Caco-2 (cell line): ENCODE measurements around the gene CLEC5A. TPM values are rescaled to one million over a fixed set of nuclear protein-coding genes. Genes with fewer than 3 reads are reported as not detected.

ENCODE experiments used
- BruUV-seq: library from RNA; stranded (reverse); fragments of 400-500 nt; replicated peaks from 2 replicates; lab custom pipeline; 2021; lab: Mats Ljungman, UMichigan
- CTCF ChIA-PET: fragments of 300-600 bp; sonication (Branson Sonifier 250); formaldehyde crosslinking; loops from one replicate; lab custom pipeline; 2022; ENCODE audit warnings: antibody characterized with exemption; lab: Charles Lee
- POLR2A ChIA-PET: fragments of 300-600 bp; sonication (Branson Sonifier 250); formaldehyde crosslinking; loops from one replicate; lab custom pipeline; 2022; ENCODE audit warnings: antibody characterized with exemption; lab: Charles Lee
- DNase-seq, 2 experiments: peaks; one replicate each; pipeline versions ENCODE4 v3.0.0 to v3.0.0-alpha.2; 2020 to 2022
- H3K27me3 ChIP-seq: replicated peaks from 2 replicates; pipeline ENCODE4 v1.6.0; 2011; ENCODE audit warnings: low read length; ENCODE audit not compliant: control insufficient read depth, insufficient read depth
- H3K36me3 ChIP-seq: 2 replicates; pipeline ENCODE4 v1.5.1; 2011; ENCODE audit warnings: low read length; ENCODE audit not compliant: control insufficient read depth, insufficient read depth
- H3K4me1 ChIP-seq: fragments of 250-450 bp; sonication (Bioruptor Pico); 2 replicates; pipeline ENCODE4 v1.5.1; 2020; ENCODE audit warnings: mild to moderate bottlenecking
- H3K4me3 ChIP-seq: 2 replicates; pipeline ENCODE4 v1.5.1; 2011; ENCODE audit warnings: low read depth, mild to moderate bottlenecking, control low read depth, low read length
- H3K9me3 ChIP-seq: fragments of 250-450 bp; sonication (Bioruptor Pico); 2 replicates; pipeline ENCODE4 v1.5.1; 2020; ENCODE audit warnings: mild to moderate bottlenecking, moderate library complexity
- H3K27ac Mint-ChIP-seq: one replicate; pipeline ENCODE4 v1.8.0; 2022; ENCODE audit warnings: mixed read lengths; ENCODE audit not compliant: unreplicated experiment
- H3K27me3 Mint-ChIP-seq: one replicate; pipeline ENCODE4 v1.8.0; 2022; ENCODE audit warnings: mixed read lengths; ENCODE audit not compliant: insufficient read depth, unreplicated experiment
- H3K36me3 Mint-ChIP-seq: one replicate; pipeline ENCODE4 v1.8.0; 2022; ENCODE audit warnings: mild to moderate bottlenecking, mixed read lengths; ENCODE audit not compliant: insufficient read depth, unreplicated experiment
- H3K4me1 Mint-ChIP-seq: one replicate; pipeline ENCODE4 v1.8.0; 2022; ENCODE audit warnings: low read depth, mixed read lengths; ENCODE audit not compliant: unreplicated experiment
- H3K4me3 Mint-ChIP-seq: one replicate; pipeline ENCODE4 v1.8.0; 2022; ENCODE audit warnings: mild to moderate bottlenecking, moderate library complexity, mixed read lengths; ENCODE audit not compliant: unreplicated experiment
- H3K9me3 Mint-ChIP-seq: one replicate; pipeline ENCODE4 v1.8.0; 2022; ENCODE audit warnings: mixed read lengths; ENCODE audit not compliant: unreplicated experiment
- CTCF ChIP-seq, 2 experiments: fragments of 200-600 bp in 1 of 2; IDR thresholded peaks; 1 replicate in 1 of 2; 2 replicates in 1 of 2; pipeline versions ENCODE4 v1.5.1 to v1.8.0; 2011 to 2022; ENCODE audit warnings: antibody characterized with exemption in 1 of 2, control low read depth in 1 of 2, inconsistent platforms in 1 of 2, low read depth in 1 of 2, low read length in 1 of 2, mild to moderate bottlenecking in 1 of 2, moderate library complexity in 1 of 2; ENCODE audit not compliant: insufficient read depth in 1 of 2, severe bottlenecking in 1 of 2, unreplicated experiment in 1 of 2
- intact Hi-C: fragments of 100-400 bp; cut with micrococcal nuclease; formaldehyde crosslinking; loops from one replicate; pipeline ENCODE4 v1.10.0; 2022; ENCODE audit not compliant: unreplicated experiment
- total RNA-seq: library from RNA; stranded (reverse); gene quantifications from 2 replicates; pipeline ENCODE4 v1.2.3, GENCODE V29; 2022

The CLEC5A gene
- total RNA-seq, 1 experiment from 2014 or later = not detected

DNA sequence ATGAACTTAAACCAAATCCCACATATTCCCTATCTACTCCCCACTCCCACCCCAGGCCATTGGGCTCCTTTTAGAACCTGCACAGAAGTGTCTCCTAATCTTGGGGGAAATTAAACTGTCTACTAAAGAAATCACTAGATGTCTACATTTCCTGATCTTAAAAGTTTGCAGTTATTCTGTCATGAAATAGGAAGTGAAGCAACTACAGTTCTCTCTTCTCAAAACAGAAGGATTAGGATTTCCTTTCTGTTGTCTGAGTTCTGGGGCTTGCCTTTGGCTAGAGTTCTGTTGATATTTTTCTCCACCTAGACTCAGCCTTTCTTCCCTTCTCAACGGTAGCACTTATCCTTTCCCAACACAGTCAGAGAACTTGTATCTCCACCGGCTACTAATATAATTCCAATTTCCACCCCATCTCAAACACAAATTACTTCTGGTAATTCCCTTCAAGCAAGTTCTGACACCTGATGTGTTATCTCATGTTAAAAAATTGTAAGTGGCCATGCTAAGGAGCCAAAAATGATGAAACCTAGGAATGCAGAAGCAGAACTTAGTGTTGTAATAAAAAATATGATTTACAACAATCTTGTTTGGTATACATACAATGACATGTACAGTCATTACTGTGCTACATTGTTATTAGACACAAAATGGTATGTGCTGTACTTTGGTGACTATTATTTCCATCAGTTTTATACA lies 18.5 kb downstream of the CLEC5A start:
- no peaks in the 10 kb centered on the region for H3K27me3 ChIP-seq
- CTCF ChIA-PET = no interaction called here
- POLR2A ChIA-PET = no interaction called here
- no peak overlapping the region for H3K27ac Mint-ChIP-seq
- no peaks in the 10 kb centered on the region for H3K4me1 ChIP-seq
- H3K9me3 ChIP-seq = no peaks in the 10 kb centered on the region
- H3K36me3 ChIP-seq = no peaks in the 10 kb centered on the region
- H3K27me3 Mint-ChIP-seq = peaks cover 7% of the 10 kb centered on the region
- H3K36me3 Mint-ChIP-seq = no peaks in the 10 kb centered on the region
- intact Hi-C loops = no loop called here
- no TSS peak for BruUV-seq
- H3K4me3 Mint-ChIP-seq = no peak overlapping the region
- no peak overlapping the region for H3K4me3 ChIP-seq
- H3K4me1 Mint-ChIP-seq = no peaks in the 10 kb centered on the region
- H3K9me3 Mint-ChIP-seq = no peaks in the 10 kb centered on the region
- no peak for TF ChIP-seq CTCF (IDR thresholded peaks at IDR 0.05; ENCODE audit: insufficient read depth in 1 of 2, low read depth in 1 of 2, low read length in 1 of 2, severe bottlenecking in 1 of 2, unreplicated experiment in 1 of 2)
- DNase-seq = no peak

GRCh38 chr7:141920281-141920680 lies 26.5 kb downstream of the CLEC5A start:
- Histone ChIP-seq H3K27me3 (no peaks in the 10 kb centered on the region), H3K4me1 (no peaks in the 10 kb centered on the region), H3K4me3 (no peak overlapping the region), H3K9me3 (no peaks in the 10 kb centered on the region), H3K36me3 (no peaks in the 10 kb centered on the region)
- Mint-ChIP-seq H3K4me1 (peaks cover 6% of the 10 kb centered on the region), H3K4me3 (no peak overlapping the region), H3K9me3 (no peaks in the 10 kb centered on the region), H3K27ac (no peak overlapping the region), H3K27me3 (peaks cover 7% of the 10 kb centered on the region), H3K36me3 (no peaks in the 10 kb centered on the region)
- DNase-seq = no peak
- no TSS peak for BruUV-seq
- intact Hi-C loops = no loop called here
- ChIA-PET CTCF (no interaction called here), POLR2A (no interaction called here)
- no peak for TF ChIP-seq CTCF (IDR thresholded peaks at IDR 0.05; ENCODE audit: insufficient read depth in 1 of 2, low read depth in 1 of 2, low read length in 1 of 2, severe bottlenecking in 1 of 2, unreplicated experiment in 1 of 2)

- no peak for DNase-seq
- intact Hi-C loops = no loop called here
- no peaks in the 10 kb centered on the region for H3K4me1 ChIP-seq
- BruUV-seq = no TSS peak
- Mint-ChIP-seq H3K27ac (no peak within 1 kb of the TSS), H3K4me3 (no peak within 1 kb of the TSS), H3K36me3 (no peaks in the 10 kb centered on the region), H3K4me1 (peaks cover 7% of the 10 kb centered on the region), H3K27me3 (peaks cover 7% of the 10 kb centered on the region), H3K9me3 (no peaks in the 10 kb centered on the region)
- ChIA-PET POLR2A (no interaction called here), CTCF (no interaction called here)
- no peak for TF ChIP-seq CTCF (IDR thresholded peaks at IDR 0.05; ENCODE audit: insufficient read depth in 1 of 2, low read depth in 1 of 2, low read length in 1 of 2, severe bottlenecking in 1 of 2, unreplicated experiment in 1 of 2)
- H3K27me3 ChIP-seq = no peaks in the 10 kb centered on the region
- no peaks in the 10 kb centered on the region for H3K9me3 ChIP-seq
- no peak within 1 kb of the TSS for H3K4me3 ChIP-seq
- H3K36me3 ChIP-seq = no peaks in the 10 kb centered on the region
Measured at GRCh38 chr7:141916099-141916498, 30.7 kb downstream of the CLEC5A start, which contains the start of gene OR9A4. TSS of gene OR9A4 (plus strand) at chr7:141916399. CDS start at chr7:141918876, 2,477 bp downstream.
